HG03280 (cell line): ENCODE results near the gene EHBP1.
"Not testable (repeated sequence)": the region's sequence is repeated elsewhere in the genome, so short reads cannot be mapped to it uniquely, and the experiment has no call there.

ENCODE experiments used
- ATAC-seq: cut with Tn5 transposase; IDR thresholded peaks from one replicate; pipeline ENCODE4 v1.9.1; 2021; ENCODE audit warnings: mild to moderate bottlenecking, moderate library complexity; ENCODE audit not compliant: unreplicated experiment

The EHBP1 gene

GRCh38 chr2:63003351-63003750, 297.8 kb downstream of the EHBP1 start:
- ATAC-seq, result no peak

GRCh38 chr2:63007813-63008458, 302.4 kb downstream of the EHBP1 start:
- ATAC-seq, result no peak

- ATAC-seq, result no peak
These were observed 303.3 kb downstream of the EHBP1 start for GRCh38 chr2:63008838-63009237.

GRCh38 chr2:63009490-63009889, 304.0 kb downstream of the EHBP1 start:
- no peak for ATAC-seq

- no peak for ATAC-seq
These were observed 307.0 kb downstream of the EHBP1 start for GRCh38 chr2:63012541-63012940.

GRCh38 chr2:63013438-63013837, 307.9 kb downstream of the EHBP1 start:
- ATAC-seq, result no peak

- ATAC-seq, result no peak
These were observed 309.9 kb downstream of the EHBP1 start for GRCh38 chr2:63015389-63015788.

- ATAC-seq, result no peak
These were observed 312.9 kb downstream of the EHBP1 start for GRCh38 chr2:63018439-63018838.

GRCh38 chr2:63019686-63020085, 314.2 kb downstream of the EHBP1 start:
- ATAC-seq, result not testable (repeated sequence)

GRCh38 chr2:63023444-63023843, 317.9 kb downstream of the EHBP1 start:
- ATAC-seq, result no peak

- no peak for ATAC-seq
These were observed 321.7 kb downstream of the EHBP1 start for GRCh38 chr2:63027220-63027619.

GRCh38 chr2:63029058-63029457, 323.5 kb downstream of the EHBP1 start:
- no peak for ATAC-seq

GRCh38 chr2:63034526-63034925, 329.0 kb downstream of the EHBP1 start:
- ATAC-seq, result no peak

GRCh38 chr2:63035169-63035568, 329.7 kb downstream of the EHBP1 start:
- no peak for ATAC-seq

GRCh38 chr2:63035660-63036059, 330.1 kb downstream of the EHBP1 start:
- no peak for ATAC-seq

- ATAC-seq, result no peak
These were observed 332.5 kb downstream of the EHBP1 start for GRCh38 chr2:63038034-63038433.

GRCh38 chr2:63040586-63040985, 335.1 kb downstream of the EHBP1 start:
- no peak for ATAC-seq

GRCh38 chr2:63041592-63041991, 336.1 kb downstream of the EHBP1 start:
- ATAC-seq, result no peak

- no peak for ATAC-seq
These were observed 339.1 kb downstream of the EHBP1 start for GRCh38 chr2:63044362-63045327.

GRCh38 chr2:63046552-63046951, 341.0 kb downstream of the EHBP1 start:
- no peak for ATAC-seq

- ATAC-seq, result no peak
These were observed 341.4 kb downstream of the EHBP1 start for GRCh38 chr2:63046961-63047320.
